ENCODE results near the gene NREP.

- no peak for TF ChIP-seq EZH2 (IDR thresholded peaks at IDR 0.05; ENCODE audit: borderline replicate concordance, low read depth, low read length, severe bottlenecking)
- TF ChIP-seq, protein P1, sequence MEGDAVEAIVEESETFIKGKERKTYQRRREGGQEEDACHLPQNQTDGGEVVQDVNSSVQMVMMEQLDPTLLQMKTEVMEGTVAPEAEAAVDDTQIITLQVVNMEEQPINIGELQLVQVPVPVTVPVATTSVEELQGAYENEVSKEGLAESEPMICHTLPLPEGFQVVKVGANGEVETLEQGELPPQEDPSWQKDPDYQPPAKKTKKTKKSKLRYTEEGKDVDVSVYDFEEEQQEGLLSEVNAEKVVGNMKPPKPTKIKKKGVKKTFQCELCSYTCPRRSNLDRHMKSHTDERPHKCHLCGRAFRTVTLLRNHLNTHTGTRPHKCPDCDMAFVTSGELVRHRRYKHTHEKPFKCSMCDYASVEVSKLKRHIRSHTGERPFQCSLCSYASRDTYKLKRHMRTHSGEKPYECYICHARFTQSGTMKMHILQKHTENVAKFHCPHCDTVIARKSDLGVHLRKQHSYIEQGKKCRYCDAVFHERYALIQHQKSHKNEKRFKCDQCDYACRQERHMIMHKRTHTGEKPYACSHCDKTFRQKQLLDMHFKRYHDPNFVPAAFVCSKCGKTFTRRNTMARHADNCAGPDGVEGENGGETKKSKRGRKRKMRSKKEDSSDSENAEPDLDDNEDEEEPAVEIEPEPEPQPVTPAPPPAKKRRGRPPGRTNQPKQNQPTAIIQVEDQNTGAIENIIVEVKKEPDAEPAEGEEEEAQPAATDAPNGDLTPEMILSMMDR (IDR thresholded peaks at IDR 0.05; ENCODE audit: borderline replicate concordance, extremely low read depth, low read length, poor library complexity, severe bottlenecking) = no peak
Observed at GRCh38 chr5:111783537-111783936, 26.5 kb upstream of the NREP start.
